PC-9 (cell line): Measurements from ENCODE around the gene BAHD1. TPM values are rescaled to one million over a fixed set of nuclear protein-coding genes. Genes with fewer than 3 reads are reported as not detected.

Experiments
- BruUV-seq: library from RNA; stranded (reverse); fragments of 400-500 nt; replicated peaks from 2 replicates; lab custom pipeline; 2021; lab: Mats Ljungman, UMichigan
- CTCF ChIA-PET: fragments of 300-600 bp; sonication (Branson Sonifier 250); formaldehyde crosslinking; loops from one replicate; lab custom pipeline; 2022; ENCODE audit warnings: antibody characterized with exemption; lab: Charles Lee
- POLR2A ChIA-PET: fragments of 300-600 bp; sonication (Branson Sonifier 250); formaldehyde crosslinking; loops from one replicate; lab custom pipeline; 2022; ENCODE audit warnings: antibody characterized with exemption; ENCODE audit not compliant: unreplicated experiment; lab: Charles Lee
- DNase-seq, 2 experiments: peaks; one replicate each; pipeline versions ENCODE4 v3.0.0 to v3.0.0-alpha.2; 2015 to 2022; ENCODE audit warnings: mixed read lengths in 1 of 2
- H2AFZ ChIP-seq: fragments of 200-600 bp; sonication (generic); 2 replicates; pipeline ENCODE4 v1.8.1; 2017; ENCODE audit warnings: antibody characterized with exemption
- H3F3A ChIP-seq: fragments of 200-600 bp; sonication (generic); 2 replicates; pipeline ENCODE4 v1.8.1; 2017; ENCODE audit warnings: antibody characterized with exemption, mild to moderate bottlenecking, low read depth; ENCODE audit not compliant: insufficient read depth
- H3K27ac ChIP-seq: fragments of 200-600 bp; sonication (generic); 2 replicates; pipeline ENCODE4 v1.6.1; 2016; ENCODE audit warnings: mixed run types
- H3K27me3 ChIP-seq: fragments of 200-600 bp; sonication (generic); 2 replicates; pipeline ENCODE4 v1.6.1; 2016; ENCODE audit warnings: low read depth, mixed run types; ENCODE audit not compliant: insufficient read depth
- H3K36me3 ChIP-seq: fragments of 200-600 bp; sonication (generic); 2 replicates; pipeline ENCODE4 v1.6.1; 2016; ENCODE audit warnings: low read depth, mixed run types
- H3K4me1 ChIP-seq: fragments of 200-600 bp; sonication (generic); replicated peaks from 2 replicates; pipeline ENCODE4 v1.6.1; 2016; ENCODE audit warnings: mixed run types; ENCODE audit not compliant: insufficient read depth
- H3K4me2 ChIP-seq: fragments of 200-600 bp; sonication (generic); 2 replicates; pipeline ENCODE4 v1.6.1; 2017; ENCODE audit warnings: mixed run types
- H3K4me3 ChIP-seq: fragments of 200-600 bp; sonication (generic); 2 replicates; pipeline ENCODE4 v1.6.1; 2016; ENCODE audit warnings: mixed run types
- H3K79me2 ChIP-seq: fragments of 200-600 bp; sonication (generic); 2 replicates; pipeline ENCODE4 v1.6.1; 2017; ENCODE audit warnings: low read depth, mixed run types
- H3K9me2 ChIP-seq: fragments of 200-600 bp; sonication (generic); 2 replicates; pipeline ENCODE4 v1.8.1; 2017; ENCODE audit warnings: mild to moderate bottlenecking; ENCODE audit not compliant: insufficient read depth
- H3K9me3 ChIP-seq: fragments of 200-600 bp; sonication (generic); 2 replicates; pipeline ENCODE4 v1.8.1; 2016; ENCODE audit warnings: low read depth; ENCODE audit not compliant: insufficient read depth
- H4K20me1 ChIP-seq: fragments of 200-600 bp; sonication (generic); 2 replicates; pipeline ENCODE4 v1.8.1; 2017; ENCODE audit not compliant: insufficient read depth
- EZH2 ChIP-seq: fragments of 200-600 bp; sonication (generic); IDR thresholded peaks from 2 replicates; pipeline ENCODE4 v1.8.0; 2017; ENCODE audit warnings: antibody characterized with exemption, low read depth
- intact Hi-C: fragments of 100-400 bp; cut with micrococcal nuclease; formaldehyde crosslinking; loops from one replicate; pipeline ENCODE4 v1.10.0; 2022; ENCODE audit not compliant: unreplicated experiment
- total RNA-seq: library from RNA; stranded (reverse); gene quantifications from 2 replicates; pipeline ENCODE4 v1.2.3, GENCODE V29; 2021
- TF ChIP-seq, protein P1 (sequence below): fragments of 200-600 bp; sonication (generic); conservative IDR thresholded peaks from 2 replicates; pipeline ENCODE4 v1.6.1; 2017; ENCODE audit warnings: mixed run types, antibody characterized with exemption, mild to moderate bottlenecking, moderate library complexity

The BAHD1 gene
- total RNA-seq, 1 experiment from 2014 or later = 19.1 TPM

DNA sequence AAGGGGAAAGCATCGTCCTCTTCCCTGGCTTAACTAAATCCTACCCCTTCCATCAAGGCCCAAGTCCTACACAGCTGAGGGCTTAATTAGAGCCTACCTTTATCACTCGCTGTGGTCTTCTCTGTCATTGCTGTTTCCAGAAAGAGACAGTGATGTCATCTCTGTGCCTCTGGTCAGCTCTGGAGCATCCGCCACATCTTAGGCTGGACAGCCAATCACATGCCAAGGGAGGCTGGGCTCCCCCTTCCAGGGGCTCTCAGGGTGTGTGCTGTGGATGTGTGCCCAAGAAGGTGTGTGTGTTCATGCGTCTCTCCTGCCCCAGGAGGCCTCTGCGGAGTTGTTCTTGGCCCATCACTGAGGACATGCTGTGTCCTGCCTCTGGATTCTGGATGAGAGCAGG is 72.9 kb downstream of the BAHD1 start:
- Histone ChIP-seq H3K27ac (no peak overlapping the region), H3K27me3 (no peaks in the 10 kb centered on the region), H3F3A (peaks cover 10% of the 10 kb centered on the region; the same call in 1 of the 2 replicates), H3K4me3 (no peak overlapping the region), H3K4me2 (no peak overlapping the region), H4K20me1 (no peaks in the 10 kb centered on the region), H3K4me1 (peaks cover 7% of the 10 kb centered on the region), H2AFZ (no peak overlapping the region), H3K36me3 (no peaks in the 10 kb centered on the region), H3K9me3 (no peaks in the 10 kb centered on the region), H3K9me2 (no peaks in the 10 kb centered on the region), H3K79me2 (no peaks in the 10 kb centered on the region)
- ChIA-PET CTCF (interaction anchor here (0.7 kb wide), 1 partner anchor 55 kb away, joined by 3 read pairs; no protein-coding TSS in a partner anchor), POLR2A (no interaction called here)
- BruUV-seq = no TSS peak
- intact Hi-C loops = no loop called here
- DNase-seq = no peak
- TF ChIP-seq EZH2 = no peak
- TF ChIP-seq, protein P1, sequence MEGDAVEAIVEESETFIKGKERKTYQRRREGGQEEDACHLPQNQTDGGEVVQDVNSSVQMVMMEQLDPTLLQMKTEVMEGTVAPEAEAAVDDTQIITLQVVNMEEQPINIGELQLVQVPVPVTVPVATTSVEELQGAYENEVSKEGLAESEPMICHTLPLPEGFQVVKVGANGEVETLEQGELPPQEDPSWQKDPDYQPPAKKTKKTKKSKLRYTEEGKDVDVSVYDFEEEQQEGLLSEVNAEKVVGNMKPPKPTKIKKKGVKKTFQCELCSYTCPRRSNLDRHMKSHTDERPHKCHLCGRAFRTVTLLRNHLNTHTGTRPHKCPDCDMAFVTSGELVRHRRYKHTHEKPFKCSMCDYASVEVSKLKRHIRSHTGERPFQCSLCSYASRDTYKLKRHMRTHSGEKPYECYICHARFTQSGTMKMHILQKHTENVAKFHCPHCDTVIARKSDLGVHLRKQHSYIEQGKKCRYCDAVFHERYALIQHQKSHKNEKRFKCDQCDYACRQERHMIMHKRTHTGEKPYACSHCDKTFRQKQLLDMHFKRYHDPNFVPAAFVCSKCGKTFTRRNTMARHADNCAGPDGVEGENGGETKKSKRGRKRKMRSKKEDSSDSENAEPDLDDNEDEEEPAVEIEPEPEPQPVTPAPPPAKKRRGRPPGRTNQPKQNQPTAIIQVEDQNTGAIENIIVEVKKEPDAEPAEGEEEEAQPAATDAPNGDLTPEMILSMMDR = no peak

DNA sequence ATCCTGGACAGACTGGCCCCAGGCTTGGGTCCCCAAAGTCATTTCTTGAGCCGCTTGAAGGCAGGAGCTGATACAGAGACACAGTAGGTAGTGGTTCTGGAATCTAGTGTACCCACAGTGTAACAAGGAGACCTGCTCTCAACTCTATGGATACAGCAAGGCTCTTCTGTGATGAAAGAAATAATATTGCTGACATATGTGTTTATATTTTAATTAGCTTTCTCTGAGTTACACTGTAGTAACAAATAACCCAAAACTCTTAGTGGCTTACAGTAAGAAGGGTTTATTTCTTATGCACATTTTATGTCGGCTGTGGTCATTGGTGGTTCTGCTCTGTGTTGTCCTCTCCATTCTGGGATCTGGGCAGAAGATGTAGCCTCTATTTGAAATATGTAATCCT is 75.6 kb downstream of the BAHD1 start:
- H3K27me3 ChIP-seq = no peaks in the 10 kb centered on the region
- no peak overlapping the region for H3K27ac ChIP-seq
- H3K4me2 ChIP-seq = no peak overlapping the region
- ChIA-PET POLR2A (interaction anchor here (0.6 kb wide), 1 partner anchor 286 kb away, joined by 3 read pairs; no protein-coding TSS in a partner anchor), CTCF (no interaction called here)
- no peaks in the 10 kb centered on the region for H4K20me1 ChIP-seq
- no peak for TF ChIP-seq EZH2
- TF ChIP-seq, protein P1 = no peak
- no peaks in the 10 kb centered on the region for H3K36me3 ChIP-seq
- H3F3A ChIP-seq = no peaks in the 10 kb centered on the region; the same call in 1 of the 2 replicates
- H3K9me3 ChIP-seq = no peaks in the 10 kb centered on the region
- peaks cover 1% of the 10 kb centered on the region for H3K4me1 ChIP-seq
- intact Hi-C loops = no loop called here
- H3K9me2 ChIP-seq = no peaks in the 10 kb centered on the region
- no peak overlapping the region for H3K4me3 ChIP-seq
- BruUV-seq = no TSS peak
- H3K79me2 ChIP-seq = no peaks in the 10 kb centered on the region
- DNase-seq = no peak
- H2AFZ ChIP-seq = no peak overlapping the region

Other genes starting within 250 kb of the BAHD1 start
- gene PAK6, start 201.9 kb upstream of the BAHD1 start, total RNA-seq = 10.7 and 11.7 TPM in 2 replicates
- gene ANKRD63, start 157.9 kb upstream of the BAHD1 start, total RNA-seq = not detected in 2 replicates
- gene PLCB2, start 133.0 kb upstream of the BAHD1 start, total RNA-seq = 0.92 and 1.6 TPM in 2 replicates
- gene INAFM2, start 117.3 kb upstream of the BAHD1 start, total RNA-seq = 2.4 and 3.1 TPM in 2 replicates
- 141 and 168 TPM in 2 replicates for gene CCDC9B, start 100.0 kb upstream of the BAHD1 start, total RNA-seq
- not detected in 2 replicates for gene PHGR1, start 89.9 kb upstream of the BAHD1 start, total RNA-seq
- 0.35 and 0.63 TPM in 2 replicates for gene DISP2, start 82.7 kb upstream of the BAHD1 start, total RNA-seq
- 85.2 and 95.6 TPM in 2 replicates for gene KNSTRN, start 58.2 kb upstream of the BAHD1 start, total RNA-seq
- 82.5 and 83.7 TPM in 2 replicates for gene IVD, start 35.2 kb upstream of the BAHD1 start, total RNA-seq
- gene CHST14, start 30.0 kb downstream of the BAHD1 start, total RNA-seq = 30.6 and 34.3 TPM in 2 replicates
- 19.5 and 22.2 TPM in 2 replicates for gene CCDC32, start 124.1 kb downstream of the BAHD1 start, total RNA-seq
- 14.0 and 17.1 TPM in 2 replicates for gene RPUSD2, start 128.3 kb downstream of the BAHD1 start, total RNA-seq
- gene KNL1, start 153.3 kb downstream of the BAHD1 start, total RNA-seq = 16.2 and 27.5 TPM in 2 replicates